OCI-LY7 (cell line): ENCODE measurements around the gene COQ9. TPM values are rescaled to one million over a fixed set of nuclear protein-coding genes. Genes with fewer than 3 reads are reported as not detected.

Source experiments
- BruUV-seq: library from RNA; stranded (reverse); fragments of 400-500 nt; replicated peaks from 2 replicates; lab custom pipeline; 2021; lab: Mats Ljungman, UMichigan
- CTCF ChIA-PET: fragments of 300-600 bp; sonication (Branson Sonifier 250); formaldehyde crosslinking; loops from one replicate; lab custom pipeline; 2022; ENCODE audit warnings: antibody characterized with exemption; ENCODE audit not compliant: unreplicated experiment; lab: Charles Lee
- POLR2A ChIA-PET: fragments of 300-600 bp; sonication (Branson Sonifier 250); formaldehyde crosslinking; loops from one replicate; lab custom pipeline; 2022; ENCODE audit warnings: antibody characterized with exemption; lab: Charles Lee
- DNase-seq: peaks from one replicate; pipeline ENCODE4 v3.0.0-alpha.2; 2015; ENCODE audit warnings: low spot score
- H2AFZ ChIP-seq: fragments of 200-600 bp; sonication (generic), shearing (Covaris generic); 2 replicates; pipeline ENCODE4 v1.6.1; 2014; ENCODE audit warnings: mild to moderate bottlenecking, antibody characterized with exemption, low read length, moderate library complexity
- H3K27ac ChIP-seq: fragments of 200-600 bp; sonication (generic); 2 replicates; pipeline ENCODE4 v1.5.1; 2014; ENCODE audit warnings: mixed run types, low read depth, mild to moderate bottlenecking, moderate library complexity, low read length, inconsistent platforms; ENCODE audit not compliant: poor library complexity, severe bottlenecking
- H3K36me3 ChIP-seq: fragments of 200-600 bp; sonication (generic); 2 replicates; pipeline ENCODE4 v1.6.1; 2014; ENCODE audit warnings: mild to moderate bottlenecking, antibody characterized with exemption, low read length, moderate library complexity, mixed read lengths; ENCODE audit not compliant: insufficient read depth
- H3K4me1 ChIP-seq: fragments of 200-600 bp; sonication (generic); 2 replicates; pipeline ENCODE4 v1.5.1; 2014; ENCODE audit warnings: mild to moderate bottlenecking, low read length; ENCODE audit not compliant: insufficient read depth, poor library complexity, severe bottlenecking
- H3K4me2 ChIP-seq: fragments of 200-600 bp; sonication (generic); 2 replicates; pipeline ENCODE4 v1.6.1; 2014; ENCODE audit warnings: mild to moderate bottlenecking, low read length
- H3K4me3 ChIP-seq: fragments of 200-600 bp; sonication (generic); 2 replicates; pipeline ENCODE4 v1.5.1; 2014; ENCODE audit warnings: mild to moderate bottlenecking, low read depth, low read length; ENCODE audit not compliant: poor library complexity, severe bottlenecking
- H3K79me2 ChIP-seq: fragments of 200-600 bp; sonication (generic); 2 replicates; pipeline ENCODE4 v1.6.1; 2016; ENCODE audit warnings: low read depth, mild to moderate bottlenecking, low read length, moderate library complexity, mixed read lengths; ENCODE audit not compliant: insufficient read depth
- H3K9me2 ChIP-seq: fragments of 200-600 bp; sonication (generic); 2 replicates; pipeline ENCODE4 v1.6.1; 2016; ENCODE audit warnings: mild to moderate bottlenecking, low read length, mixed read lengths; ENCODE audit not compliant: insufficient read depth
- H3K9me3 ChIP-seq: fragments of 200-600 bp; sonication (generic); 2 replicates; pipeline ENCODE4 v1.6.1; 2014; ENCODE audit warnings: mild to moderate bottlenecking, mixed run types, low read length, mixed read lengths
- H4K20me1 ChIP-seq: fragments of 200-600 bp; sonication (generic); 2 replicates; pipeline ENCODE4 v1.6.1; 2014; ENCODE audit warnings: mild to moderate bottlenecking, antibody characterized with exemption, low read length, moderate library complexity, mixed read lengths; ENCODE audit not compliant: insufficient read depth
- CTCF ChIP-seq: fragments of 200-600 bp; sonication (generic); conservative IDR thresholded peaks from 2 replicates; pipeline ENCODE4 v1.5.1; 2014; ENCODE audit warnings: mild to moderate bottlenecking, antibody characterized with exemption, low read length, moderate library complexity, mixed read lengths
- EZH2phosphoT487 ChIP-seq: fragments of 200-600 bp; sonication (generic); IDR thresholded peaks from 2 replicates; pipeline ENCODE4 v1.6.1; 2018; ENCODE audit warnings: low read depth, borderline replicate concordance, mild to moderate bottlenecking, mixed run types, antibody characterized with exemption, low read length, moderate library complexity, mixed read lengths
- intact Hi-C: fragments of 100-400 bp; cut with micrococcal nuclease; formaldehyde crosslinking; loops from one replicate; pipeline ENCODE4 v1.10.0; 2022; ENCODE audit not compliant: unreplicated experiment
- total RNA-seq, 2 experiments: library from RNA; depleted of rRNA in 1 of 2; stranded (reverse); fragments of >200 nt in 1 of 2; shearing (Covaris generic) in 1 of 2; gene quantifications; 2 replicates each; pipeline ENCODE4 v1.2.3, GENCODE V29; 2014 to 2022

Gene COQ9
- total RNA-seq, 2 experiments from 2014 or later = 30.5 to 45.2 TPM

GRCh38 chr16:57473176-57473840, 26.0 kb downstream of the COQ9 start:
- Histone ChIP-seq H3K4me1 (peaks cover 31% of the 10 kb centered on the region), H3K36me3 (peaks cover 43% of the 10 kb centered on the region), H3K79me2 (no peaks in the 10 kb centered on the region), H3K27ac (no peak overlapping the region), H3K4me3 (no peak overlapping the region), H3K9me2 (no peaks in the 10 kb centered on the region), H2AFZ (no peak overlapping the region), H3K4me2 (no peak overlapping the region), H3K9me3 (no peaks in the 10 kb centered on the region), H4K20me1 (no peaks in the 10 kb centered on the region)
- BruUV-seq = no TSS peak
- no peak for DNase-seq
- ChIA-PET POLR2A (no interaction called here), CTCF (interaction anchor here (1.0 kb wide), 1 partner anchor 10 kb away, joined by 5 read pairs; the partner anchor contains the start of gene POLR2C)
- intact Hi-C loops = no loop called here
- TF ChIP-seq CTCF (no peak), EZH2phosphoT487 (no peak)

- Histone ChIP-seq H3K9me3 (no peaks in the 10 kb centered on the region), H3K79me2 (no peaks in the 10 kb centered on the region), H4K20me1 (no peaks in the 10 kb centered on the region), H3K36me3 (peaks cover 37% of the 10 kb centered on the region), H3K4me3 (no peak overlapping the region), H3K4me2 (no peak overlapping the region), H3K9me2 (no peaks in the 10 kb centered on the region), H3K27ac (no peak overlapping the region), H2AFZ (no peak overlapping the region), H3K4me1 (peaks cover 31% of the 10 kb centered on the region)
- ChIA-PET CTCF (no interaction called here), POLR2A (interaction anchor here (0.5 kb wide), 1 partner anchor 42 kb away, joined by 3 read pairs; no protein-coding TSS in a partner anchor)
- TF ChIP-seq CTCF (no peak), EZH2phosphoT487 (no peak)
- BruUV-seq = no TSS peak
- DNase-seq = no peak
- intact Hi-C loops = no loop called here
Observed at GRCh38 chr16:57473906-57474305, 26.6 kb downstream of the COQ9 start.
